Esophagus squamous epithelium (tissue), 5 donors: ENCODE measurements around the gene BCAP29. TPM values are rescaled to one million over a fixed set of nuclear protein-coding genes. Genes with fewer than 3 reads are reported as not detected.
A peak's percentile ranks its signal among the peaks of the same experiment; 100 is the strongest.

Experiments
- DNase-seq: peaks from one replicate; lab custom pipeline; 2025; lab: John Stamatoyannopoulos, UW
- H3K27ac ChIP-seq, 4 donors: fragments of 200-600 bp; sonication (generic); one replicate each; pipeline ENCODE4 v1.5.1; 2016 to 2019; ENCODE audit warnings: mild to moderate bottlenecking in 1 of 4
- H3K27me3 ChIP-seq, 4 donors: fragments of 200-600 bp; sonication (generic); 1 replicate in 3 of 4; 2 replicates in 1 of 4; pipeline versions ENCODE4 v1.5.1 to v1.6.0; 2017 to 2021; ENCODE audit warnings: antibody characterized with exemption in 1 of 4
- H3K36me3 ChIP-seq, 3 donors: fragments of 200-600 bp; sonication (generic); one replicate each; pipeline ENCODE4 v1.5.1; 2016 to 2019
- H3K4me1 ChIP-seq, 3 donors: fragments of 200-600 bp; sonication (generic); one replicate each; pipeline ENCODE4 v1.5.1; 2017 to 2019
- H3K4me3 ChIP-seq, 4 donors: fragments of 200-600 bp; sonication (generic); 1 replicate in 3 of 4; 2 replicates in 1 of 4; pipeline ENCODE4 v1.5.1; 2016 to 2019; ENCODE audit warnings: mild to moderate bottlenecking in 2 of 4, moderate library complexity in 1 of 4
- H3K9me3 ChIP-seq, 3 donors: fragments of 200-600 bp; sonication (generic); one replicate each; pipeline ENCODE4 v1.5.1; 2016 to 2019
- POLR2A ChIP-seq, 4 donors: fragments of 450-650 bp; IDR thresholded peaks; one replicate each; pipeline ENCODE4 v1.6.1; 2017; ENCODE audit warnings: antibody characterized with exemption in 4 of 4, mild to moderate bottlenecking in 4 of 4, moderate library complexity in 3 of 4
- WGBS, 2 donors: methylation state at CpG; one replicate each; pipeline ENCODE4 v1.1.5; 2018; 5-methylcytosine and 5-hydroxymethylcytosine counted together
- intact Hi-C: fragments of 100-400 bp; cut with DNase I; formaldehyde crosslinking; loops from one replicate; pipeline ENCODE4 v1.15.0; 2022
- total RNA-seq, 4 donors: library from RNA; depleted of rRNA; stranded (reverse); fragments of >200 nt; gene quantifications; one replicate each; pipeline ENCODE4 v1.1.0, GENCODE V29; 2016
- TF ChIP-seq, protein P1 (sequence below), 6 experiments: fragments of 450-650 bp in 4 of 6; fragments of 200-600 bp in 2 of 6; sonication (generic) in 2 of 6; IDR thresholded peaks; one replicate each; pipeline ENCODE4 v1.5.1; 2016 to 2019; ENCODE audit warnings: antibody characterized with exemption in 6 of 6, mild to moderate bottlenecking in 4 of 6, moderate library complexity in 4 of 6
- donor health status: DM: yes; HTN: yes; CAD: no.

The BCAP29 gene
- total RNA-seq, 4 donors from 2014 or later = 68.7 to 96.3 (median 92.2) TPM

DNA sequence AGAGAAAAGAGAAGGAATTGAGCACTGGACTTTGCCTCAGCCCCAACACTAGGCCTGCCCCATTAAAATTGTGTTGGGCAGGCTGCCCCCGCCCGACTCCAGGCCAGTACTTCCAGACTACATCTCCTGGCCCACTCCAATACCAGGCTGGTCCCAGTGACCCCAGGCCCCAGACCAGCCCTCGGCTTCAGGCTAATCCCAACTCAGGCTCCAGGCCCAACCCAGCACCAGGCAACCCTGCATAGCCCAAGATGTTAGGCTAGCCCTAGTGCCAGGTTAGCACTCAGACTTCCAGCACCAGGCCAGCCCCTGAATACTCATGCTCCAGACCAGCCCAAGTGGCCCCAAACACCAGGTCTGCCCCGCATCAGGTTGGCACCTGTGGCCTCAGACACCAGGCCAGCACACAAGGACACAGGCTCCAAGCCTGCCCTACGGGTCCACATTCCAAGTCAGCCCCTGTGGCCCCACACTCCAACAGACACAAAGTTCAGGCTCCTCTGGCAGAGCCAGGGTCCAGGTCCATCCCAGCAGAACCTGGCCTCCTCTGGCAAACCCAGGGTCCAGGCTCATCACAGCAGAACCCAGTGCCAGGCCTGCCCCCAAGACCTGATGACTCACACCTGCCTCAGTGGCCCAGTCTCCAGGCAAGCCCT lies 36.6 kb upstream of the BCAP29 start:
- DNase-seq = no peak
- no peaks in the 10 kb centered on the region for H3K27me3 ChIP-seq
- H3K36me3 ChIP-seq = peaks cover 0 to 74% (median 0%) of the 10 kb centered on the region in 3 donors
- H3K27ac ChIP-seq = no peak overlapping the region
- WGBS, 2 donors = 60 to 100% methylated on average over 1 of the region's 5 CpGs
- intact Hi-C loops = no loop called here
- peaks cover 0 to 20% (median 0%) of the 10 kb centered on the region in 3 donors for H3K4me1 ChIP-seq
- peaks cover 0 to 13% (median 8%) of the 10 kb centered on the region in 3 donors for H3K9me3 ChIP-seq
- H3K4me3 ChIP-seq = no peak overlapping the region
- TF ChIP-seq, protein P1, sequence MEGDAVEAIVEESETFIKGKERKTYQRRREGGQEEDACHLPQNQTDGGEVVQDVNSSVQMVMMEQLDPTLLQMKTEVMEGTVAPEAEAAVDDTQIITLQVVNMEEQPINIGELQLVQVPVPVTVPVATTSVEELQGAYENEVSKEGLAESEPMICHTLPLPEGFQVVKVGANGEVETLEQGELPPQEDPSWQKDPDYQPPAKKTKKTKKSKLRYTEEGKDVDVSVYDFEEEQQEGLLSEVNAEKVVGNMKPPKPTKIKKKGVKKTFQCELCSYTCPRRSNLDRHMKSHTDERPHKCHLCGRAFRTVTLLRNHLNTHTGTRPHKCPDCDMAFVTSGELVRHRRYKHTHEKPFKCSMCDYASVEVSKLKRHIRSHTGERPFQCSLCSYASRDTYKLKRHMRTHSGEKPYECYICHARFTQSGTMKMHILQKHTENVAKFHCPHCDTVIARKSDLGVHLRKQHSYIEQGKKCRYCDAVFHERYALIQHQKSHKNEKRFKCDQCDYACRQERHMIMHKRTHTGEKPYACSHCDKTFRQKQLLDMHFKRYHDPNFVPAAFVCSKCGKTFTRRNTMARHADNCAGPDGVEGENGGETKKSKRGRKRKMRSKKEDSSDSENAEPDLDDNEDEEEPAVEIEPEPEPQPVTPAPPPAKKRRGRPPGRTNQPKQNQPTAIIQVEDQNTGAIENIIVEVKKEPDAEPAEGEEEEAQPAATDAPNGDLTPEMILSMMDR (IDR thresholded peaks at IDR 0.05) = no peak
- no peak for TF ChIP-seq POLR2A (IDR thresholded peaks at IDR 0.05)

DNA sequence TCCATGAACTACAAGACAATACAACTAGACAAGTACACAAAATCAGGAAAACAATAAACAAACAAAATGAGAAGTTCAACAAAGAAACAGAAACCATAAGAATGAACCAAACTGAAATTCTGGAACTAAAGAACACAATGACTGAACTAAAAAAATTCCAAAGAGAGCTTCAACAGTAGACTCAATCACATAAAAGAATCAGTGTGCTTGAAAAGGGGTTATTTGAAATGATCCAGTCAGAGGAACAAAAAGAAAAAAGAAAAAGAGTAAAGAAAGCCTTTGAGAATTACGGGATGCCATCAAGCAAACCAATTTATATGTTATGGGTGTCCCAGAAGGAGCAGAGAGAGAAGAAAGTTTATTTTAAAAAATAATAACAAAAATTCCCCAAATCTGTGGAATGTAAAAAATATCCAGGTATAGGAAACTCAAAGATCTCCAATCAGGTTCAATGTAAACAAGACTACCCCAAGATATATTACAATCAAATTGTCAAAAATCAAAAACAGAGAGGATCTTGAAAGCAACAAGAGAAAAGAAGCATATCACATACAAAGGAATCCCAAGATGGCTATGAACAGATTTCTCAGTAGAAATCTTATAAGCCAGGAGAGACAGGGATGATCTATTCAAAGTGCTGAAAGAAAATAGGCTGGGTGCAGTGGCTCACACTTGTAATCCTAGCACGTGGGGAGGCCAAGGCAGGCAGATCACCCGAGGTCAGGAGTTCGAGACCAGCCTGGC lies 35.0 kb upstream of the BCAP29 start:
- intact Hi-C loops = no loop called here
- no peak overlapping the region for H3K4me3 ChIP-seq
- TF ChIP-seq POLR2A (IDR thresholded peaks at IDR 0.05) = no peak
- TF ChIP-seq, protein P1 (IDR thresholded peaks at IDR 0.05) = no peak
- no peak for DNase-seq
- 91 to 100% methylated on average over 4 of the region's 4 CpGs for WGBS, 2 donors
- peaks cover 0 to 83% (median 0%) of the 10 kb centered on the region in 3 donors for H3K36me3 ChIP-seq
- no peak overlapping the region for H3K27ac ChIP-seq
- peaks cover 0 to 13% (median 8%) of the 10 kb centered on the region in 3 donors for H3K9me3 ChIP-seq
- peaks cover 0 to 6% (median 0%) of the 10 kb centered on the region in 3 donors for H3K4me1 ChIP-seq
- no peaks in the 10 kb centered on the region for H3K27me3 ChIP-seq

DNA sequence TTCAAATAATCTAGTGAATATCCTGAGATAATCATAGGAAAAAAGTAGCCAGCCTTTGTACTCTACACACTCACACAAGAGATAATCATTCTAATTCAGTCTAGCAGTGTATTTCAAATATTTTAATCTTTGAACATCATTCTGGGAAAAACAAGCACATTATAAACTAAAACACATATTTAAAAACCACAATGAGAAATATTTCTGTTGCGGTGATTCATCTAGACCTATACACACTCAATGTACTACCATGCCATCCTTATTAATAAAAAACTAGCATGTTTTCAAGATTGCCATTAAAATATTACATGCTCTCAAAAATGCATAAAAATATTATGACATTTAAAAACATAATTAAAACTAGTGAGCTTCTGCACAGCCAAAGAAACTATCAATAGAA lies 28.1 kb upstream of the BCAP29 start:
- Histone ChIP-seq H3K9me3 (no peaks in the 10 kb centered on the region), H3K4me1 (no peaks in the 10 kb centered on the region), H3K27me3 (no peaks in the 10 kb centered on the region), H3K27ac (no peak overlapping the region), H3K4me3 (no peak overlapping the region), H3K36me3 (peaks cover 0 to 73% (median 0%) of the 10 kb centered on the region in 3 donors)
- WGBS, 2 donors = 96 to 100% methylated on average over 1 of the region's 1 CpG
- intact Hi-C loops = no loop called here
- no peak for DNase-seq
- no peak for TF ChIP-seq POLR2A (IDR thresholded peaks at IDR 0.05)
- TF ChIP-seq, protein P1 (IDR thresholded peaks at IDR 0.05) = no peak

DNA sequence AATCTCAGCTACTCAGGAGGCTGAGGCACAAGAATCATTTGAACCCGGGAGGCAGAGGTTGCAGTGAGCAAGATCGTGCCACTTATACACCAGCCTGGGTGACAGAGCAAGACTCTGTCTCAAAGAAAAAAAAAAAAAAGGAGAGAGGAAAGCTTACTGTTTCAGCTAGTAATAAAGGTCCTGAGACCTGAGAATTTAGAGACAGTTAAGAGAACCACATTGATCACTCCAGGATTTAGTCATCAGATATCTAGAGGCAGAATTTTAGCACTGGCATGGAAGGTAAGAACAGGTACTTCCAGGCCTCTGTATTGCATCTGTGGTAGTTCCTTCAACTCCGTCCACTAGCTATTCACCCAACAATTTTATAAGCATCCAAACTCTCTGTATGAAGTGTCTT lies 24.2 kb upstream of the BCAP29 start:
- H3K4me1 ChIP-seq = peaks cover 0 to 19% (median 1%) of the 10 kb centered on the region in 3 donors
- no peak for DNase-seq
- H3K27me3 ChIP-seq = no peaks in the 10 kb centered on the region
- intact Hi-C loops = no loop called here
- no peak overlapping the region for H3K4me3 ChIP-seq
- 92 to 97% methylated on average over 3 of the region's 3 CpGs for WGBS, 2 donors
- H3K9me3 ChIP-seq = no peaks in the 10 kb centered on the region
- H3K27ac ChIP-seq = no peak overlapping the region
- TF ChIP-seq, protein P1 (IDR thresholded peaks at IDR 0.05) = no peak
- no peak for TF ChIP-seq POLR2A (IDR thresholded peaks at IDR 0.05)
- peaks cover 0 to 57% (median 0%) of the 10 kb centered on the region in 3 donors for H3K36me3 ChIP-seq

DNA sequence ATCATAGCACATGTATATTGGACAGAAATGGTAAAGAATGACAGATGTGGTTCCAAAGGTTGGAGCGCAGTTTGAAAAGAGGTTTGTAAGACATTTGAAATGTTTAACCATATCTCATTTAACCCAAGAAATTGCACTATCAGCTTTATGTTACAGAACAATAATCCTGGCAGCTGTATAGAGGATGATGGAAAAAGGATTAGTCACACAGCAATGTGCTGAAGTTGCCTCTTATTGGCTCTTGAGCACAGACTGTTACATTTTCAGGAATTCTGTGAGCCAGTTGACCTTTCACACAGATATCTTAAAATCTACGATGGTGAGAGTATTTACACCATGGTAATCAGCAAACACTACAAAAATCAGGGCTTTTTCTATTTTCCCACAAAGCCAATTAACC lies 20.2 kb upstream of the BCAP29 start:
- peaks cover 5 to 50% (median 28%) of the 10 kb centered on the region in 3 donors for H3K4me1 ChIP-seq

More for the DNA sequence above, 20.2 kb upstream of the BCAP29 start:
- Histone ChIP-seq H3K27ac (peak overlapping the region in 1 of 4 donors; percentile 3), H3K4me3 (no peak overlapping the region), H3K36me3 (peaks cover 0 to 29% (median 0%) of the 10 kb centered on the region in 3 donors), H3K27me3 (no peaks in the 10 kb centered on the region), H3K9me3 (no peaks in the 10 kb centered on the region)
- TF ChIP-seq, protein P1 (IDR thresholded peaks at IDR 0.05) = no peak
- TF ChIP-seq POLR2A (IDR thresholded peaks at IDR 0.05) = no peak
- 46 to 57% methylated on average over 2 of the region's 2 CpGs for WGBS, 2 donors
- DNase-seq = no peak
- intact Hi-C loops = no loop called here
